GM19043 (cell line): ENCODE results near the gene WDR19.
A peak's percentile ranks its signal among the peaks of the same experiment; 100 is the strongest.
"Not testable (repeated sequence)": the region's sequence is repeated elsewhere in the genome, so short reads cannot be mapped to it uniquely, and the experiment has no call there.

Source experiments
- ATAC-seq: cut with Tn5 transposase; IDR thresholded peaks from one replicate; pipeline ENCODE4 v1.9.1; 2021; ENCODE audit warnings: low read depth; ENCODE audit not compliant: unreplicated experiment

Gene WDR19

GRCh38 chr4:39181905-39182638 lies at the start of gene WDR19:
Gene WDR19 (plus strand): TSS chr4:39182529. CDS start chr4:39182558, 29 bp downstream.
- ATAC-seq: peak; percentile 99

GRCh38 chr4:39133623-39134022 lies 48.7 kb upstream of the WDR19 start:
- no peak for ATAC-seq

- no peak for ATAC-seq
These were observed 47.5 kb upstream of the WDR19 start for GRCh38 chr4:39134683-39135306.

GRCh38 chr4:39138227-39138626 lies 44.1 kb upstream of the WDR19 start:
- not testable (repeated sequence) for ATAC-seq

GRCh38 chr4:39146211-39146610 lies 36.1 kb upstream of the WDR19 start:
- ATAC-seq: no peak

- no peak for ATAC-seq
These were observed 28.3 kb upstream of the WDR19 start for GRCh38 chr4:39154009-39154408.

GRCh38 chr4:39157520-39157919 lies 24.8 kb upstream of the WDR19 start:
- ATAC-seq: no peak

GRCh38 chr4:39166177-39166576 lies 16.2 kb upstream of the WDR19 start:
- ATAC-seq: no peak

- ATAC-seq: no peak
These were observed 15.7 kb upstream of the WDR19 start for GRCh38 chr4:39166669-39167068.

- ATAC-seq: no peak
These were observed 12.9 kb upstream of the WDR19 start for GRCh38 chr4:39169426-39169825.

- no peak for ATAC-seq
These were observed 12.0 kb upstream of the WDR19 start for GRCh38 chr4:39170301-39170700.

- no peak for ATAC-seq
These were observed 3.6 kb upstream of the WDR19 start for GRCh38 chr4:39178706-39179105.

GRCh38 chr4:39179681-39180080 lies 2.6 kb upstream of the WDR19 start:
- ATAC-seq: no peak

GRCh38 chr4:39180629-39181028 lies 1.7 kb upstream of the WDR19 start:
- ATAC-seq: not testable (repeated sequence)

- ATAC-seq: no peak
These were observed 817 bp upstream of the WDR19 start for GRCh38 chr4:39181520-39181904.

GRCh38 chr4:39201963-39202362 lies 19.6 kb downstream of the WDR19 start:
- ATAC-seq: no peak

- ATAC-seq: no peak
These were observed 22.2 kb downstream of the WDR19 start for GRCh38 chr4:39204543-39204942.

- ATAC-seq: no peak
These were observed 22.7 kb downstream of the WDR19 start for GRCh38 chr4:39205000-39205399.

GRCh38 chr4:39205476-39205875 lies 23.1 kb downstream of the WDR19 start:
- ATAC-seq: no peak

GRCh38 chr4:39227906-39228305 lies 45.6 kb downstream of the WDR19 start:
- ATAC-seq: no peak

- no peak for ATAC-seq
These were observed 46.0 kb downstream of the WDR19 start for GRCh38 chr4:39228377-39228776.

- no peak for ATAC-seq
These were observed 48.1 kb downstream of the WDR19 start for GRCh38 chr4:39230462-39230861.
